Cardiac muscle cell (in vitro differentiated cells and primary cell): ENCODE data around the gene IGF2. TPM values are rescaled to one million over a fixed set of nuclear protein-coding genes. Genes with fewer than 3 reads are reported as not detected.

Experiments
- DNase-seq, 2 donors: peaks; one replicate each; pipeline versions ENCODE4 v3.0.0 to v3.0.0-alpha.2; 2010 to 2017; ENCODE audit warnings: low read depth in 1 of 2, low spot score in 1 of 2
- H3K27ac ChIP-seq: fragments of 200-600 bp; sonication (generic); 2 replicates; pipeline ENCODE4 v1.5.1; 2016
- H3K27me3 ChIP-seq: fragments of 200-600 bp; sonication (generic); 2 replicates; pipeline ENCODE4 v1.6.0; 2016; ENCODE audit warnings: control low read depth
- H3K36me3 ChIP-seq: fragments of 200-600 bp; sonication (generic); 2 replicates; pipeline ENCODE4 v1.5.1; 2016; ENCODE audit warnings: control low read depth
- H3K4me1 ChIP-seq: fragments of 200-600 bp; sonication (generic); 2 replicates; pipeline ENCODE4 v1.8.1; 2017; ENCODE audit warnings: low read depth, mild to moderate bottlenecking, mixed run types
- H3K4me3 ChIP-seq: fragments of 200-600 bp; sonication (generic); 2 replicates; pipeline ENCODE4 v1.5.1; 2016; ENCODE audit warnings: mild to moderate bottlenecking
- H3K9me3 ChIP-seq: fragments of 200-600 bp; sonication (generic); 2 replicates; pipeline ENCODE4 v1.5.1; 2017; ENCODE audit warnings: low read depth, mild to moderate bottlenecking, control low read depth
- polyA plus RNA-seq: library from polyadenylated mRNA; unstranded; fragments of >200 nt; fragmentation: Nextera tagmentation; extraction: Ambion mirVana; gene quantifications from 2 replicates; pipeline ENCODE4 v1.2.1, GENCODE V29; 2016
- total RNA-seq: library from RNA; depleted of rRNA; stranded (reverse); fragments of >200 nt; gene quantifications from 2 replicates; pipeline ENCODE4 v1.2.3, GENCODE V29; 2016
- TF ChIP-seq, protein P1 (sequence below): IDR thresholded peaks from 2 replicates; pipeline ENCODE4 v1.5.1; 2012; ENCODE audit warnings: low read depth, mild to moderate bottlenecking, low read length

The IGF2 gene
- total and polyA plus RNA-seq, 2 experiments from 2014 or later = 91.4 to 155 TPM

DNA sequence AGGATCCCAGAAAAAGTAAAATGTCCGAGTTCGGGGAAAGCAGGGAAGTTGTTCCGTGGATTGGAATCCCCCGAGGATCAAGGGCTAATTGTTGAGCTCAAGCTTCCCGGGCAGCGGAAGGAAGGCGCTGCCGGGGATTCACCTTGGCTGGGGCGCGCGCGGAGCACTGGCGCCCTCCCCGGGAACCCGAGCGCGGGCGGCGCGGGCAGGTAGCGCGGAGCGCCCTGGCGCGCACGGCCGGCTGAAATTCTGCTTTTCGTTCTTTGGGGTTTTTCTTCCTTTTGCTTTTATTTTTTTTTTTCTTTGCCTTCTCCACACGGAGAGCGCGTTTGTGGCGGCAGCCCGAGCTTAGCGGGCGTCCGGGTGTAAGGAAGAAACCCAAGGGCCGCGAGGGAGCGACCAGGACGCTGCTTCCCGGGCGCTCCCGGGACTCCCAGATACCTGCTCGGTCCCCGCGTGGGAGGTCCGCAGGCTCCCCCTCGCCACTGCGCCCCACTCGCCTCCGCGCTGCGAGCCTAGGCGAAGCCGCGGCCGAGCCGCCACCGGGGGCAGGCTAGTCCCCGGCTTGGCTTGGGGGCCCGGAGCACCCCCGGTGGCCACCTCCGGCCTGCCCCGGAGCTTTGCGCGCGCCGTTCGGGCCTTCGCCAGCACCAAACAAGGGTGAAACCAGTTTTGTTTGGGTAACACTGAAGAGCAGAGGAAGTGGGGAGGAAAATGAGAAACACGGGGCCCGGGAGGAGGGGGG lies 4.8 kb upstream of the IGF2 start:
- Histone ChIP-seq H3K4me3 (peak overlapping the region; percentile 22), H3K4me1 (no peaks in the 10 kb centered on the region), H3K27me3 (peaks cover 98% of the 10 kb centered on the region), H3K36me3 (no peaks in the 10 kb centered on the region), H3K27ac (no peak overlapping the region), H3K9me3 (no peaks in the 10 kb centered on the region)
- peak in 1 of 2 donors; percentile 44 for DNase-seq
- TF ChIP-seq, protein P1, sequence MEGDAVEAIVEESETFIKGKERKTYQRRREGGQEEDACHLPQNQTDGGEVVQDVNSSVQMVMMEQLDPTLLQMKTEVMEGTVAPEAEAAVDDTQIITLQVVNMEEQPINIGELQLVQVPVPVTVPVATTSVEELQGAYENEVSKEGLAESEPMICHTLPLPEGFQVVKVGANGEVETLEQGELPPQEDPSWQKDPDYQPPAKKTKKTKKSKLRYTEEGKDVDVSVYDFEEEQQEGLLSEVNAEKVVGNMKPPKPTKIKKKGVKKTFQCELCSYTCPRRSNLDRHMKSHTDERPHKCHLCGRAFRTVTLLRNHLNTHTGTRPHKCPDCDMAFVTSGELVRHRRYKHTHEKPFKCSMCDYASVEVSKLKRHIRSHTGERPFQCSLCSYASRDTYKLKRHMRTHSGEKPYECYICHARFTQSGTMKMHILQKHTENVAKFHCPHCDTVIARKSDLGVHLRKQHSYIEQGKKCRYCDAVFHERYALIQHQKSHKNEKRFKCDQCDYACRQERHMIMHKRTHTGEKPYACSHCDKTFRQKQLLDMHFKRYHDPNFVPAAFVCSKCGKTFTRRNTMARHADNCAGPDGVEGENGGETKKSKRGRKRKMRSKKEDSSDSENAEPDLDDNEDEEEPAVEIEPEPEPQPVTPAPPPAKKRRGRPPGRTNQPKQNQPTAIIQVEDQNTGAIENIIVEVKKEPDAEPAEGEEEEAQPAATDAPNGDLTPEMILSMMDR = no peak

DNA sequence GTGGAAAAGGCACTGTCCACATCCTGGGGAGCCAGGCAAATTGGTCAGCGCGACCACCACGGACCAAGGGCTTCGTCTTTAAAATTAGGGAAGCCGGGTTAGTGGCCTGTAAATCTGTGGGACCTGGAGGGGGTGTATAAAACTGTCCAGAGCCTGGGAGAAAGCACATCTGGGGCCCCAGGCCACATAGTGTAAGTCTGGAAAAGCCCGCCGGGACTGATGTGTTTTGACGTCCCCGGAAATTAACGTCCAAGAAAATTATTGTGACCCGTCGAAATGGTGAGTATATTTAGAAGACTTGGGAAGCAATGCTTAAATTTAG lies 4.2 kb upstream of the IGF2 start:
- TF ChIP-seq, protein P1 = no peak
- Histone ChIP-seq H3K36me3 (no peaks in the 10 kb centered on the region), H3K4me1 (no peaks in the 10 kb centered on the region), H3K9me3 (no peaks in the 10 kb centered on the region), H3K27me3 (peaks cover 98% of the 10 kb centered on the region), H3K27ac (no peak overlapping the region), H3K4me3 (peak overlapping the region; percentile 22)
- DNase-seq = no peak

DNA sequence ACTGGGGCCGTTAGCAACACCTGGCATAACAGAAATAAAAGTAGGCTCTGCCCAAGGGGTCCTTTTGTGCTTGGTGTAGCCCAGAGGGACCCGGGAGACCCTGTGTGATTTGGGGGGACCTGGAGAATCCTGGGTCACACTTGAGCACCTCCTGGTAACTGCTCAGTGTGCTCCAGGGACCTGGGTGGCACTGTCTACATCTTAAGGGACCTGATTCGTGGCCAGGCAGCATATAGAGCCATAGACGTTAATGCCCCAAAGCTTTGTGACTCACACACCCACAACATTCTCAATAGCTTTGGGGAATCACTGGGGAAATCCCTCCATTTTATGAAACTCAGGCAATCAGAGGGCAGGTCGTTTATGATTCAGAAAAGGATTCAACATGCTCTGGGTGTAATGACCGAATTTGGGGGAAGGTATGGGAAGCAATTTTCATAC lies 3.6 kb upstream of the IGF2 start:
- Histone ChIP-seq H3K36me3 (no peaks in the 10 kb centered on the region), H3K4me3 (no peak overlapping the region), H3K27me3 (peaks cover 100% of the 10 kb centered on the region), H3K27ac (no peak overlapping the region), H3K9me3 (no peaks in the 10 kb centered on the region), H3K4me1 (no peaks in the 10 kb centered on the region)
- DNase-seq = peak in 1 of 2 donors; percentile 25
- TF ChIP-seq, protein P1 = no peak

DNA sequence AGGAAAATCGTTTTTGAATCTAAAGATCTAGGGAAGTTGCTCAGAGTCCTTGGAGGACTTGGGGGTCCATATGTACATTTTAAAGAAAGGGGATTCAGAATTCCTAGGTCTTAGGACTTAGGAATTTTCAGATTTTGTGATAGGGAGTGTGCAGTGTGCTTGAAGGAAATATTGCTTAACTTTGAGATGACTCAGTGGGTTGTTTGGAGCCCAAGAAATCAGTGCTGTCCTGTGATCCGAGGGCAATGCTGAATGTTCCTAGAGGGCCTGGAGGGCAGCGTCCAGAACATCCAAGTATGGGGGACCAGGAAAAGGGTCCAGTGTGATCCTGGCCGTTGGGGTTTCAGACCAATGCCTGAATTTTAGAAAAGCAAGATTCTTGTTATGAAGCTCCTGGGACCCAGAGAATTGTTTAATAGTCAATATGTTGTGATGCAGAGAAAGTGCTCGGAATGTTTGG lies 3.1 kb upstream of the IGF2 start:
- H3K36me3 ChIP-seq = no peaks in the 10 kb centered on the region
- no peaks in the 10 kb centered on the region for H3K4me1 ChIP-seq
- H3K27me3 ChIP-seq = peaks cover 100% of the 10 kb centered on the region
- DNase-seq = peak in 1 of 2 donors; percentile 56
- no peak overlapping the region for H3K27ac ChIP-seq
- TF ChIP-seq, protein P1 = no peak
- H3K9me3 ChIP-seq = no peaks in the 10 kb centered on the region
- H3K4me3 ChIP-seq = no peak overlapping the region

DNA sequence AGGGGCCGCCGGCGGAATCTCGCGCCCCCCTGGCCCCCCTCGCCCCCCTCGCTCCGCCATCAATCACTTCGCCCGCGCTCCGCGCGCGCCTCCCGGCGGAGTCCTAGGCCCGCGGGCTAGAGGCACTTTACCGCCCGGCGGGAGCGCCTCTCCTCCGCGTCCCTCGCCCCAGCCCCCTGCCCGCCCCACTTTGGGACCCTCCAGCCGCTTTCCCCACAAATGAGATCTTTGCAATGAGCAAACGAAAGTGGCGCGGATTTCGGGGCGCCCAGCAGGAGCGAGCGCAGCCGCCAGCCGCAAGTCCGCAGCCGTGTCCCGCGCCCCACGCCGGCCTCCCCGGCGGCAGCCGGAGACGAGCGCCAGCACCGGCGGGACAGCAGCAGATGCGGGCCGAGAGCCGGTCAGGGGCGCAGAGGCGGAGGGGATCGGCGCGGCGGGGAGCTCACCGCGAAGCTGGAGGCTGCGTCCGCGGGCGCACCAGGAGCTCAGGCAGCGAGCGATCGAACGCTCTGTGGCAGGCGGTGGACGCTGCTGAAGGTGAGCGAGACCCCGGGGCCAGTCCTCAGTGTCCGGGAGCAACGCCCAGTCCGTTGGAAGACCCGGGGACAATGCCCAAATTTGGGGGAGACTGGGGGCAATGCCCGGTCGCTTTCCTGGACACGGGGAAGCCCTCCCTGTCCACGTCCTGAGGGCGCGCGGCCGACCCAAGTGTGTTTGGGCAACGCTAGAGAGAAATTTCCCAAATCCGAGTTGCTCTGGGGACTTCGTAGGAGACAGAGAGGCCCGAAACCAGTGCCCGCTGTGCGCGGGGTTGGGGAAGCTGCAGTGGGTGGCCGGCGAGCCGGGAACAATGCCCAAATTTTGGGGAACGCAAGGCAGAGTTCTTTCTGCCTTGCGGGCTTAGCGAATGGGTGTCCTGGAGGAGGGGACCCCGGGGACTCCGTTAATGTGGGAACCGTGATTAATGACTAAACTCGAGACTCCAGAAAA lies 1.5 kb upstream of the IGF2 start:
- H3K4me3 ChIP-seq = peak overlapping the region; percentile 34
- H3K4me1 ChIP-seq = no peaks in the 10 kb centered on the region
- no peak overlapping the region for H3K27ac ChIP-seq
- H3K36me3 ChIP-seq = no peaks in the 10 kb centered on the region
- DNase-seq = peak in 1 of 2 donors; percentile 56
- peaks cover 85% of the 10 kb centered on the region for H3K27me3 ChIP-seq
- no peaks in the 10 kb centered on the region for H3K9me3 ChIP-seq
- TF ChIP-seq, protein P1 = no peak
